Naive thymus-derived CD4-positive, alpha-beta T cell (primary cell): ENCODE measurements around the gene GSAP. TPM values are rescaled to one million over a fixed set of nuclear protein-coding genes. Genes with fewer than 3 reads are reported as not detected.
A peak's percentile ranks its signal among the peaks of the same experiment; 100 is the strongest.

Experiments
- ATAC-seq: fragments of 150-1000 bp; cut with Tn5 transposase; 2 replicates; pipeline ENCODE4 v1.10.0; 2021; ENCODE audit warnings: mild to moderate bottlenecking, moderate library complexity
- CTCF ChIA-PET: fragments of 350-600 bp; sonication (Branson Sonifier 250); formaldehyde crosslinking; loops from one replicate; lab custom pipeline; 2021; ENCODE audit warnings: antibody characterized with exemption; lab: Charles Lee
- POLR2A ChIA-PET: fragments of 350-600 bp; sonication (Branson Sonifier 250); formaldehyde crosslinking; loops from one replicate; lab custom pipeline; 2021; ENCODE audit warnings: antibody characterized with exemption, inconsistent platforms; lab: Charles Lee
- DNase-seq, 9 donors: peaks; one replicate each; pipeline versions ENCODE4 v3.0.0 to v3.0.0-alpha.2; 2020 to 2022; ENCODE audit warnings: mixed read lengths in 1 of 9
- H3K27ac ChIP-seq: one replicate; pipeline ENCODE4 v1.7.0; 2013; ENCODE audit warnings: mild to moderate bottlenecking, low read depth, low read length, moderate library complexity
- H3K27me3 ChIP-seq, 2 donors: one replicate each; pipeline ENCODE4 v1.7.0; 2013; ENCODE audit warnings: low read length in 2 of 2, mild to moderate bottlenecking in 2 of 2, moderate library complexity in 2 of 2; ENCODE audit not compliant: control insufficient read depth in 2 of 2, insufficient read depth in 2 of 2
- H3K36me3 ChIP-seq, 3 experiments: 1 replicate in 2 of 3; 2 replicates in 1 of 3; pipeline ENCODE4 v1.7.0; 2013; ENCODE audit warnings: low read length in 3 of 3, mild to moderate bottlenecking in 3 of 3, moderate library complexity in 1 of 3; ENCODE audit not compliant: insufficient read depth in 3 of 3, control insufficient read depth in 2 of 3
- H3K4me1 ChIP-seq, 2 donors: one replicate each; pipeline ENCODE4 v1.7.0; 2013; ENCODE audit warnings: low read length in 2 of 2, mild to moderate bottlenecking in 2 of 2, moderate library complexity in 1 of 2; ENCODE audit not compliant: control insufficient read depth in 2 of 2, insufficient read depth in 2 of 2
- H3K4me3 ChIP-seq: 2 replicates; pipeline ENCODE4 v1.7.0; 2013; ENCODE audit warnings: mild to moderate bottlenecking, low read length
- H3K9me3 ChIP-seq, 3 experiments: 1 replicate in 2 of 3; 2 replicates in 1 of 3; pipeline ENCODE4 v1.7.0; 2013; ENCODE audit warnings: low read length in 3 of 3; ENCODE audit not compliant: control insufficient read depth in 2 of 3
- H3K27ac Mint-ChIP-seq, 9 donors: one replicate each; pipeline ENCODE4 v1.8.0; 2020 to 2022; ENCODE audit warnings: mixed read lengths in 9 of 9, mild to moderate bottlenecking in 8 of 9, moderate library complexity in 5 of 9, inconsistent platforms in 2 of 9
- H3K27me3 Mint-ChIP-seq, 5 donors: one replicate each; pipeline ENCODE4 v1.8.0; 2021 to 2022; ENCODE audit warnings: mixed read lengths in 5 of 5, mild to moderate bottlenecking in 1 of 5
- H3K36me3 Mint-ChIP-seq, 5 donors: one replicate each; pipeline ENCODE4 v1.8.0; 2020 to 2022; ENCODE audit warnings: mixed read lengths in 5 of 5, mild to moderate bottlenecking in 3 of 5, inconsistent platforms in 1 of 5
- H3K4me1 Mint-ChIP-seq, 7 donors: one replicate each; pipeline ENCODE4 v1.8.0; 2020 to 2022; ENCODE audit warnings: mixed read lengths in 7 of 7, mild to moderate bottlenecking in 3 of 7, inconsistent platforms in 1 of 7
- H3K4me3 Mint-ChIP-seq, 10 donors: one replicate each; pipeline ENCODE4 v1.8.0; 2020 to 2022; ENCODE audit warnings: mild to moderate bottlenecking in 10 of 10, mixed read lengths in 10 of 10, moderate library complexity in 6 of 10, inconsistent platforms in 2 of 10
- H3K9me3 Mint-ChIP-seq, 11 donors: one replicate each; pipeline ENCODE4 v1.8.0; 2020 to 2022; ENCODE audit warnings: mixed read lengths in 11 of 11, mild to moderate bottlenecking in 4 of 11, inconsistent platforms in 1 of 11, moderate library complexity in 1 of 11
- intact Hi-C, 2 donors: fragments of 100-400 bp; cut with micrococcal nuclease; formaldehyde crosslinking; loops; one replicate each; pipeline ENCODE4 v1.15.1; 2023
- polyA plus RNA-seq, 2 donors: library from polyadenylated mRNA; unstranded; fragments of 300-500 nt; fragmentation: Illumina TruSeq; gene quantifications; one replicate each; pipeline ENCODE4 v1.2.3, GENCODE V29; 2021
- total RNA-seq, 6 experiments: library from RNA in 5 of 6; stranded (reverse) in 5 of 6; gene quantifications; 1 replicate in 5 of 6; 2 replicates in 1 of 6; pipeline ENCODE4 v1.2.3 and lab custom pipeline; 2021 to 2026

Gene GSAP
- total and polyA plus RNA-seq, 7 experiments from 2014 or later: 6.6 to 59.8 (median 29.1) TPM

GRCh38 chr7:77415476-77415822 is 700 bp downstream of the GSAP start:
- peaks cover 7 to 8% of the 10 kb centered on the region in 2 donors for H3K4me1 ChIP-seq
- H3K4me1 Mint-ChIP-seq: peaks cover 25 to 61% (median 54%) of the 10 kb centered on the region in 7 donors
- ChIA-PET CTCF (interaction anchor here (0.6 to 0.7 kb wide), 2 partner anchors 8 to 76 kb away, joined by 3 read pairs; no protein-coding TSS in a partner anchor), POLR2A (interaction anchor here (0.5 to 3.5 kb wide), 10 partner anchors 9 to 449 kb away, joined by 3 to 26 read pairs (median 3); partner anchors contain the start of gene PHTF2)
- ATAC-seq (peak; percentile 51), DNase-seq (peak in 8 of 9 donors; percentile 13 to 38 (median 26))
- H3K36me3 Mint-ChIP-seq: peaks cover 0 to 6% (median 0%) of the 10 kb centered on the region in 5 donors
- H3K36me3 ChIP-seq: peaks cover 0 to 6% (median 0%) of the 10 kb centered on the region in 3 experiments
- intact Hi-C loops: no loop called here
- no peaks in the 10 kb centered on the region for H3K9me3 ChIP-seq
- no peaks in the 10 kb centered on the region for H3K27me3 ChIP-seq
- no peaks in the 10 kb centered on the region for H3K9me3 Mint-ChIP-seq
- peak overlapping the region; percentile 67 to 87 (median 83) for H3K4me3 Mint-ChIP-seq
- H3K27ac Mint-ChIP-seq: peak overlapping the region; percentile 16 to 86 (median 60)
- peaks cover 0 to 23% (median 0%) of the 10 kb centered on the region in 5 donors for H3K27me3 Mint-ChIP-seq
- H3K4me3 ChIP-seq: peak overlapping the region; percentile 75
- peak overlapping the region; percentile 71 for H3K27ac ChIP-seq

- H3K36me3 ChIP-seq: peaks cover 0 to 6% (median 0%) of the 10 kb centered on the region in 3 experiments
- H3K27me3 Mint-ChIP-seq: peaks cover 0 to 19% (median 0%) of the 10 kb centered on the region in 5 donors
- H3K4me3 ChIP-seq: no peak overlapping the region
- H3K4me1 Mint-ChIP-seq: peaks cover 25 to 61% (median 56%) of the 10 kb centered on the region in 7 donors
- H3K36me3 Mint-ChIP-seq: peaks cover 0 to 6% (median 0%) of the 10 kb centered on the region in 5 donors
- peak overlapping the region in 8 of 10 donors; percentile 77 to 85 (median 82) for H3K4me3 Mint-ChIP-seq
- no peaks in the 10 kb centered on the region for H3K9me3 ChIP-seq
- H3K27me3 ChIP-seq: no peaks in the 10 kb centered on the region
- H3K9me3 Mint-ChIP-seq: no peaks in the 10 kb centered on the region
- CTCF ChIA-PET: no interaction called here
- no peak for DNase-seq
- peak overlapping the region in 6 of 9 donors; percentile 16 to 82 (median 76) for H3K27ac Mint-ChIP-seq
- intact Hi-C loops: no loop called here
- POLR2A ChIA-PET: interaction anchor here (1.1 to 3.5 kb wide), 4 partner anchors 30 to 62 kb away, joined by 3 to 26 read pairs (median 10); no protein-coding TSS in a partner anchor
- no peak for ATAC-seq
- H3K27ac ChIP-seq: no peak overlapping the region
- H3K4me1 ChIP-seq: peaks cover 7 to 8% of the 10 kb centered on the region in 2 donors
Observed at GRCh38 chr7:77413861-77414424, 2.2 kb downstream of the GSAP start.

- ChIA-PET POLR2A (interaction anchor here (0.7 to 3.5 kb wide), 3 partner anchors 16 to 58 kb away, joined by 3 to 26 read pairs (median 3); no protein-coding TSS in a partner anchor), CTCF (no interaction called here)
- H3K4me3 Mint-ChIP-seq: peak overlapping the region in 4 of 10 donors; percentile 47 to 85 (median 82)
- H3K36me3 Mint-ChIP-seq: peaks cover 0 to 7% (median 0%) of the 10 kb centered on the region in 5 donors
- peaks cover 22 to 60% (median 50%) of the 10 kb centered on the region in 7 donors for H3K4me1 Mint-ChIP-seq
- DNase-seq (no peak), ATAC-seq (no peak)
- H3K27ac Mint-ChIP-seq: peak overlapping the region in 3 of 9 donors; percentile 16 to 82 (median 39)
- no peaks in the 10 kb centered on the region for H3K9me3 Mint-ChIP-seq
- Histone ChIP-seq H3K36me3 (peaks cover 0 to 6% (median 0%) of the 10 kb centered on the region in 3 experiments), H3K4me1 (peaks cover 7 to 8% of the 10 kb centered on the region in 2 donors), H3K27me3 (no peaks in the 10 kb centered on the region), H3K27ac (no peak overlapping the region), H3K4me3 (no peak overlapping the region), H3K9me3 (no peaks in the 10 kb centered on the region)
- H3K27me3 Mint-ChIP-seq: peaks cover 0 to 19% (median 0%) of the 10 kb centered on the region in 5 donors
- intact Hi-C loops: no loop called here
Observed at GRCh38 chr7:77413128-77413527, 3.0 kb downstream of the GSAP start.

- Histone ChIP-seq H3K9me3 (no peaks in the 10 kb centered on the region), H3K36me3 (no peaks in the 10 kb centered on the region), H3K4me3 (no peak overlapping the region), H3K27me3 (no peaks in the 10 kb centered on the region), H3K4me1 (peaks cover 0 to 7% of the 10 kb centered on the region in 2 donors), H3K27ac (no peak overlapping the region)
- Mint-ChIP-seq H3K9me3 (no peaks in the 10 kb centered on the region), H3K27ac (peak overlapping the region in 1 of 9 donors; percentile 7), H3K36me3 (peaks cover 0 to 5% (median 2%) of the 10 kb centered on the region in 5 donors), H3K27me3 (peaks cover 0 to 15% (median 0%) of the 10 kb centered on the region in 5 donors), H3K4me1 (peaks cover 16 to 47% (median 40%) of the 10 kb centered on the region in 7 donors), H3K4me3 (no peak overlapping the region)
- POLR2A ChIA-PET: interaction anchor here (1.2 kb wide), 1 partner anchor 58 kb away, joined by 4 read pairs; no protein-coding TSS in a partner anchor
- CTCF ChIA-PET: no interaction called here
- no peak for DNase-seq
- ATAC-seq: peak; percentile 84
- intact Hi-C loops: no loop called here
Observed at GRCh38 chr7:77409739-77410547, 6.2 kb downstream of the GSAP start.

DNA sequence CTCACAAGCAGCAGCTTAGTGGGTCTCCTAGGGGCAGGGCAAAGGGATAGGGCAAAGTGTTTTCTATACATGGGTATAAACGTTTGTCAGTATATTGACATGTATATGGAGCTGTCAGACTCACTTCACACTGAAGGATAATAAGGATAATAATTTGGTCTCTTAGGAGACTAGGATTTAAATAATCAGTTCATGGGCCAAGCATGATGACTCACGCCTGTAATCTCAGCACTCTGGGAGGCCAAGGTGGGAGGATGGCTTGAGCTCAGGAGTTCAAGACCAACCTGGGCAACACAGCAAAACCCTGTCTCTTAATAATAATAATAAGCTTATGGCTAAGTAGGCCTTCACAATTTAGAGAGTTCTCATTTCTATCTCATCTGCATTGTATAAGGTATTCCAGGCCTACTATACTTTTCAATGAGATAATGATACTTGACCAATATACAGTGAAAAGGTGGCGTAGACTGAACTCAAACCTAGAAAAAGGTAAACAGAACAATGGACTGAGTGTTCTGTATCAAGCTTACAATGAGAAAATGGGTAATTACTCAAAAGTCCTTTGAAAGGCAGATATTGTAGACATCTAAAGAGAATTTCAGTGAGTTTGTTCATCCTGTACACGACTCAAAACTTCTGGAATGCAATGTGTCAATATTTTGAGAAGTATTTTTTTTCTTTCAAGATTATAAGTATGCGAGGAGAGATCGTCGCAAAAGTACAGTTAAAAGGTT is 7.0 kb downstream of the GSAP start:
- POLR2A ChIA-PET: interaction anchor here (1.2 kb wide), 1 partner anchor 57 kb away, joined by 4 read pairs; no protein-coding TSS in a partner anchor
- H3K4me1 ChIP-seq: peaks cover 0 to 4% of the 10 kb centered on the region in 2 donors
- H3K4me1 Mint-ChIP-seq: peaks cover 10 to 40% (median 33%) of the 10 kb centered on the region in 7 donors
- no peak for DNase-seq
- CTCF ChIA-PET: no interaction called here
- H3K9me3 ChIP-seq: no peaks in the 10 kb centered on the region
- peaks cover 0 to 9% (median 1%) of the 10 kb centered on the region in 5 donors for H3K36me3 Mint-ChIP-seq
- peak overlapping the region in 1 of 9 donors; percentile 69 for H3K27ac Mint-ChIP-seq
- no peak overlapping the region for H3K4me3 ChIP-seq
- H3K4me3 Mint-ChIP-seq: no peak overlapping the region
- no peak for ATAC-seq
- peaks cover 0 to under 1% (median 0%) of the 10 kb centered on the region in 3 experiments for H3K36me3 ChIP-seq
- H3K27ac ChIP-seq: no peak overlapping the region
- no peaks in the 10 kb centered on the region for H3K9me3 Mint-ChIP-seq
- intact Hi-C loops: no loop called here
- peaks cover 0 to 12% (median 0%) of the 10 kb centered on the region in 5 donors for H3K27me3 Mint-ChIP-seq
- no peaks in the 10 kb centered on the region for H3K27me3 ChIP-seq

- H3K27ac Mint-ChIP-seq: no peak overlapping the region
- intact Hi-C loops: no loop called here
- Histone ChIP-seq H3K27ac (no peak overlapping the region), H3K27me3 (no peaks in the 10 kb centered on the region), H3K9me3 (no peaks in the 10 kb centered on the region), H3K4me1 (no peaks in the 10 kb centered on the region), H3K4me3 (no peak overlapping the region), H3K36me3 (peaks cover 0 to 5% (median 0%) of the 10 kb centered on the region in 3 experiments)
- H3K36me3 Mint-ChIP-seq: peaks cover 0 to 21% (median 14%) of the 10 kb centered on the region in 5 donors
- ATAC-seq: no peak
- ChIA-PET CTCF (no interaction called here), POLR2A (no interaction called here)
- peaks cover 0 to 7% (median 0%) of the 10 kb centered on the region in 5 donors for H3K27me3 Mint-ChIP-seq
- H3K9me3 Mint-ChIP-seq: no peaks in the 10 kb centered on the region
- H3K4me1 Mint-ChIP-seq: peaks cover 2 to 29% (median 20%) of the 10 kb centered on the region in 7 donors
- DNase-seq: no peak
- no peak overlapping the region for H3K4me3 Mint-ChIP-seq
Observed at GRCh38 chr7:77407906-77408305, 8.2 kb downstream of the GSAP start.
